ENCODE data around the gene TOX3. TPM values are rescaled to one million over a fixed set of nuclear protein-coding genes. Genes with fewer than 3 reads are reported as not detected.

The TOX3 gene
- total RNA-seq, 1 experiment from 2014 or later, result 20.2 TPM

DNA sequence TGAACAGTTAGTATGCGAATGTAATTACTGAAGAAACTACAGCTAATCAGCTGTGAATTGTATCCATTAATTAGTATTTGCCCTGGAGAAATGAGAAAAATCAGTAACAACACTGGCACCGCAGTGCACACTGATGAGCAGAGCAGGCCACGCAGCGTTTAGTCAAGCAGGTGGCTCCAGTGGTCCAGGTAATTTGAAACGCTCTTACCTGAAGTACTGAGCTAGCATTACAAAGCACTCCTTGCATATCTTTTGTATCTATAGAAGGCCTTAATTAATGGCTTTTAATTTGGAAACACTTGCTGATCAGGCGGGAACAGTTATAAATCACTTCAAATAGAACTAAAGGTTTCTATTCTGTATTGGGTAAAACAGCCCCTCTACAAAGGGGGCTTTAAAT lies 76.4 kb downstream of the TOX3 start:
- Histone ChIP-seq H3K9ac (ENCODE audit: extremely low read depth, insufficient read length, low read length) (no peak overlapping the region), H4K5ac (ENCODE audit: insufficient read length, low read depth, low read length) (no peak overlapping the region), H3K4me1 (ENCODE audit: insufficient read depth, low read length) (peaks cover 3% of the 10 kb centered on the region; the same call in 1 of the 2 replicates), H4K91ac (ENCODE audit: insufficient read length, low read depth, low read length) (no peak overlapping the region), H3K79me1 (ENCODE audit: insufficient read depth, low read depth, low read length, poor library complexity, severe bottlenecking) (peaks cover 3% of the 10 kb centered on the region), H3K23ac (ENCODE audit: insufficient read length, low read depth, low read length) (no peak overlapping the region), H4K8ac (replicated peaks; ENCODE audit: insufficient read length, low read depth, low read length) (no peak overlapping the region), H3K23me2 (ENCODE audit: insufficient read length, low read depth, low read length, poor library complexity, severe bottlenecking) (no peaks in the 10 kb centered on the region), H3K4me2 (ENCODE audit: insufficient read depth, insufficient read length, low read length) (no peak overlapping the region), H3K79me2 (ENCODE audit: insufficient read depth, low read length) (no peaks in the 10 kb centered on the region; the same call in 1 of the 2 replicates), H3K14ac (ENCODE audit: insufficient read depth, low read length) (no peak overlapping the region), H3K56ac (ENCODE audit: insufficient read length, low read depth, low read length) (no peak overlapping the region), H2BK12ac (ENCODE audit: insufficient read length, low read depth, low read length) (no peak overlapping the region), H4K20me1 (ENCODE audit: control insufficient read depth, insufficient read depth, insufficient read length) (no peaks in the 10 kb centered on the region), H2BK120ac (ENCODE audit: low read depth, low read length, poor library complexity, severe bottlenecking) (no peak overlapping the region), H3K4ac (ENCODE audit: low read depth, low read length) (no peak overlapping the region), H3K18ac (ENCODE audit: insufficient read length, low read depth, low read length) (no peak overlapping the region), H3K27me3 (ENCODE audit: insufficient read depth, low read length) (no peaks in the 10 kb centered on the region), H2BK5ac (ENCODE audit: insufficient read length, low read length) (no peak overlapping the region), H3K9me3 (ENCODE audit: control insufficient read depth, low read depth, low read length) (no peaks in the 10 kb centered on the region), H3T11ph (ENCODE audit: low read length) (no peak overlapping the region), H3K27ac (ENCODE audit: insufficient read length, low read depth, low read length) (no peak overlapping the region), H2BK15ac (ENCODE audit: low read depth, low read length) (no peak overlapping the region), H2BK20ac (ENCODE audit: low read depth, low read length, poor library complexity, severe bottlenecking) (no peak overlapping the region), H2AK5ac (ENCODE audit: insufficient read length, low read length) (no peak overlapping the region), H2AFZ (ENCODE audit: low read length) (no peak overlapping the region)
- TF ChIP-seq CTCF (conservative IDR thresholded peaks at IDR 0.05), result no peak; the same call in 2 of the 3 replicates
- Mint-ChIP-seq H3K36me3 (ENCODE audit: insufficient read depth in 1 of 3, low read depth in 3 of 3) (peaks cover 12 to 29% (median 21%) of the 10 kb centered on the region in 3 experiments; a peak in 6 of 7 replicates), H3K4me3 (peak overlapping the region in 1 of 2 experiments; percentile 33; a peak in 1 of 5 replicates), H3K4me1 (peaks cover 40 to 54% of the 10 kb centered on the region in 2 experiments), H3K9me3 (peaks cover 0 to 3% of the 10 kb centered on the region in 2 experiments; a peak in 1 of 5 replicates), H3K27ac (peak overlapping the region in 2 of 3 experiments; percentile 2 to 71; a peak in 1 of 7 replicates), H3K27me3 (ENCODE audit: low read depth) (no peaks in the 10 kb centered on the region)
- DNase-seq, result peak; percentile 47
- WGBS (ENCODE audit: extremely low coverage, insufficient read length, low lambda C conversion rate), result no CpG with 5 or more reads among the region's 6 CpGs

All from H9 (cell line).